DND-41 (cell line): Measurements from ENCODE around the gene COL26A1.

Experiments used
- CTCF ChIP-seq: IDR thresholded peaks from 2 replicates; pipeline ENCODE4 v1.5.1; 2012; ENCODE audit warnings: borderline replicate concordance, low read length, moderate library complexity, mild to moderate bottlenecking; ENCODE audit not compliant: poor library complexity, severe bottlenecking; ENCODE audit errors: extremely low read depth
- EZH2 ChIP-seq: IDR thresholded peaks from 3 replicates; pipeline ENCODE4 v1.6.1; 2012; ENCODE audit warnings: borderline replicate concordance, low read depth, mild to moderate bottlenecking, moderate library complexity, low read length, inconsistent platforms; ENCODE audit not compliant: severe bottlenecking

- no peak for TF ChIP-seq CTCF
- no peak for TF ChIP-seq EZH2
Measured at GRCh38 chr7:101391991-101392390, 29.3 kb downstream of the COL26A1 start.
